Gastroesophageal sphincter (tissue), 4 donors: Measurements from ENCODE around the gene GPR35. TPM values are rescaled to one million over a fixed set of nuclear protein-coding genes. Genes with fewer than 3 reads are reported as not detected.
"Not testable (repeated sequence)": the region's sequence is repeated elsewhere in the genome, so short reads cannot be mapped to it uniquely, and the experiment has no call there.

Source experiments
- ATAC-seq: fragments of 150-250 bp; one replicate; pipeline ENCODE4 v1.9.1; 2016; ENCODE audit warnings: mild to moderate bottlenecking, moderate library complexity
- H3K27ac ChIP-seq, 4 donors: fragments of 200-600 bp; sonication (generic) in 3 of 4; 1 replicate in 3 of 4; 2 replicates in 1 of 4; pipeline ENCODE4 v1.5.1; 2016 to 2019
- H3K27me3 ChIP-seq: fragments of 200-600 bp; sonication (generic); one replicate; pipeline ENCODE4 v1.5.1; 2019
- H3K36me3 ChIP-seq, 2 donors: fragments of 200-600 bp; sonication (generic); one replicate each; pipeline ENCODE4 v1.5.1; 2019; ENCODE audit warnings: control low read depth in 1 of 2
- H3K4me1 ChIP-seq, 3 donors: fragments of 200-600 bp; sonication (generic); 1 replicate in 2 of 3; 2 replicates in 1 of 3; pipeline ENCODE4 v1.5.1; 2016 to 2019; ENCODE audit warnings: control low read depth in 2 of 3
- H3K4me3 ChIP-seq, 2 donors: fragments of 200-600 bp; sonication (generic); one replicate each; pipeline ENCODE4 v1.5.1; 2019; ENCODE audit warnings: mild to moderate bottlenecking in 1 of 2, moderate library complexity in 1 of 2
- H3K9me3 ChIP-seq, 3 donors: fragments of 200-600 bp; sonication (generic); one replicate each; pipeline ENCODE4 v1.5.1; 2017 to 2019; ENCODE audit warnings: control low read depth in 2 of 3
- CTCF ChIP-seq, 4 experiments: fragments of 200-600 bp in 2 of 4; fragments of 450-650 bp in 2 of 4; sonication (generic) in 1 of 4; IDR thresholded peaks; one replicate each; pipeline ENCODE4 v1.5.1; 2017 to 2019; ENCODE audit warnings: antibody characterized with exemption in 4 of 4, mild to moderate bottlenecking in 2 of 4, moderate library complexity in 2 of 4
- EP300 ChIP-seq: sonication (generic); formaldehyde crosslinking; IDR thresholded peaks from one replicate; pipeline ENCODE4 v1.6.1; 2017; ENCODE audit warnings: antibody characterized with exemption, mild to moderate bottlenecking
- POLR2A ChIP-seq, 2 donors: fragments of 450-650 bp; IDR thresholded peaks; one replicate each; pipeline ENCODE4 v1.6.1; 2017; ENCODE audit warnings: antibody characterized with exemption in 2 of 2, mild to moderate bottlenecking in 2 of 2, moderate library complexity in 1 of 2
- POLR2AphosphoS5 ChIP-seq: sonication (generic); formaldehyde crosslinking; IDR thresholded peaks from one replicate; pipeline ENCODE4 v1.6.1; 2017; ENCODE audit warnings: antibody characterized with exemption
- WGBS, 2 donors: methylation state at CpG; one replicate each; pipeline ENCODE4 v1.1.5; 2018; ENCODE audit warnings: low coverage in 1 of 2; 5-methylcytosine and 5-hydroxymethylcytosine counted together
- total RNA-seq, 4 donors: library from RNA; depleted of rRNA; stranded (reverse); fragments of >200 nt; gene quantifications; one replicate each; pipeline ENCODE4 v1.1.0, GENCODE V29; 2016

GPR35 gene
- total RNA-seq, 4 donors from 2014 or later = 0.93 to 2.3 (median 1.9) TPM

DNA sequence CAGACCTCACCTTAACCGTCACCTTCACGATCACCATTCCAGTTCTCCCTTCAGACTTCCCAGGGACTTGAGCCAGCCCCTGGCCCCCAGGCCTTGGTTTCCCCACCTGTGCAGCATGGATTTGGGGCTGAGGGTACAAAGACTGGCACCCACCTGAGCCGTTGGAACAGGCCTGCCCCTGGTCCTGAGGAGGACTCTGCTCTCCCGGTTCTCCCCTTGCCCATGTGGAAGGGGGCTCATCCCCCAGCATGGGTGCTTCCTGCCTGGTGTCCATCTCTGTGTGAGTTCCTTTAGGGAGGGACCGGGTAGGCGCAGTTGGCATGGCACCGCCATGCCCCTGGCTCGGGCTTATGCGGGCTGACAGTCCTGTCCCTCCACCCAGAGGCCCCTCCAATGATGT is 10.9 kb upstream of the GPR35 start:
- WGBS, 2 donors = 95 to 100% methylated on average over 2 to 4 of the region's 9 CpGs

GRCh38 chr2:240615396-240615795 is 9.9 kb upstream of the GPR35 start:
- no peak overlapping the region for H3K4me3 ChIP-seq
- no peaks in the 10 kb centered on the region for H3K27me3 ChIP-seq
- H3K36me3 ChIP-seq = peaks cover 0 to 17% of the 10 kb centered on the region in 2 donors
- TF ChIP-seq EP300 = no peak
- TF ChIP-seq POLR2A (IDR thresholded peaks at IDR 0.05) = no peak
- TF ChIP-seq POLR2AphosphoS5 = no peak
- TF ChIP-seq CTCF (IDR thresholded peaks at IDR 0.05) = no peak
- ATAC-seq = no peak
- WGBS, 2 donors = 95% methylated on average over 2 of the region's 2 CpGs; no CpG with 5 or more reads in 1 of the 2 donors
- no peaks in the 10 kb centered on the region for H3K9me3 ChIP-seq
- H3K27ac ChIP-seq = no peak overlapping the region
- no peaks in the 10 kb centered on the region for H3K4me1 ChIP-seq

More for the DNA sequence above, 10.9 kb upstream of the GPR35 start:
- TF ChIP-seq CTCF (IDR thresholded peaks at IDR 0.05) (no peak), POLR2AphosphoS5 (no peak), EP300 (no peak), POLR2A (IDR thresholded peaks at IDR 0.05) (no peak)
- Histone ChIP-seq H3K9me3 (no peaks in the 10 kb centered on the region), H3K27ac (no peak overlapping the region), H3K4me3 (no peak overlapping the region), H3K4me1 (no peaks in the 10 kb centered on the region), H3K36me3 (peaks cover 0 to 17% of the 10 kb centered on the region in 2 donors), H3K27me3 (no peaks in the 10 kb centered on the region)
- no peak for ATAC-seq

DNA sequence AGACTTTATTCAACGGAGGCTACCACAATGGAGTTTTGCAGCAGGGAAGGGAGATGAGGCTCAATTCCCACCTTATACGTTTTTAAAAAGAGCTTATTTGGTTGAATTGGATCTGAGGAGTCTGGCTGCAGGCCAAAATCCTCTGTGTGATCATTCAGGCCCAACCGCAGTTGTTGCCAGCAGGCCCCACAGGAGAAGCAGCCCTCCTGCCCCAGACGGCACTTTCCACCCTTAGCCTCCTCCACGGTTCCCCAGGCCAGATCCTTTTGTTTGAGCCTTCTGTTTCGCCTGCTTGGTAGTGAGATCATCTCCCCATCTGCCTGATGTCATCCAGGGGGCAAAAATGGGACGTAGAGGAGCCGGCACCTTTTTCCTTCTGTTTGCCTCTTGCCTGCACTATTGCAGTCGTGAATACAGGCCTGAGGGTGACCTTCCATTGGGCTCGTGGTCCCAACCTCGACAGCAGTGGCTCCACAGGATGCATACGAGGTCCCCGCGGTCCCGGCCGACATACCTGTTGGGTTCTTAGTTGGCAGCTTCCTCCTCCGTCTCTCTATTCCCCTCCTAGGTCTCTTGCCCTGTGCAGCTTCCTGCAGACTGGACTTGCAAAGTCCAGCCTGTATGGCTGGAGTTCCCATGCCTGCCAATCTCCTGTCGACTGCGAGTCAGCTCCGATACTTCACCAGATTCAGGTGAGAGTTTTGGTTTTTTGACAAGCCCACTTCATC is 9.3 kb upstream of the GPR35 start:
- no peak for ATAC-seq

DNA sequence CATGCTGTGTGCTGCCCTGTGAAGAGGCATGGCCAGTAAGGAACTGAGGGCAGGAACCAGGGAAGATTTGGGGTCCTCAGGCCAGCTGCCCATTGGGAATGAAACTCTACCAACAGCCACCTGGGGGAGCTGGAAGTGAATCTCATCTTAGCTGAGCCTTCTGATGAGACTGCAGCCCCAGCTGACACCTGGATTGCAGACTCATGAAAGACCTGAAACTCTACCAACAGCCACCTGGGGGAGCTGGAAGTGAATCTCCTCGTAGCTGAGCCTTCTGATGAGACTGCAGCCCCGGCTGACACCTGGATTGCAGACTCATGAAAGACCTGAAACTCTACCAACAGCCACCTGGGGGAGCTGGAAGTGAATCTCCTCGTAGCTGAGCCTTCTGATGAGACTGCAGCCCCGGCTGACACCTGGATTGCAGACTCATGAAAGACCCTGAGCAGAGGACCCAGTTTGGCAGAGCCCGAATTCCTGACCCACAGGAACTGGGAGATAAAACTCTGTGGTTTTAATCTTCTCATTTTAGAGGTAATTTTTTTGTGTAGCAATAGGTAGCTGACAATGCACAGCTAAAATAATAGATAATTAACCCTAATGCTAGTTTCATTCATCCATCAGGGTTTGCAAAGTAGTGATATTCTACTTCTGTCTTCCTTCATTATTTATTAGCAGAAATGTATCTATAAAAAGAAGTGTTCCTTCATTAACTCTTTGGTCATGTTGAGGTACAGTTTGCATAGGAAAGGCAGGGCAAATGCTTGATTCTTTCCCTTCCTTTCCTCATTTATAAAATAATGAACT is 8.2 kb upstream of the GPR35 start:
- 91 to 100% methylated on average over 1 of the region's 5 CpGs for WGBS, 2 donors
- H3K4me1 ChIP-seq, H3K9me3 ChIP-seq, H3K27ac ChIP-seq, H3K27me3 ChIP-seq, H3K4me3 ChIP-seq, ATAC-seq: not testable (repeated sequence)
- H3K36me3 ChIP-seq = peaks cover 0 to 17% of the 10 kb centered on the region in 2 donors

More for the DNA sequence above, 9.3 kb upstream of the GPR35 start:
- Histone ChIP-seq H3K27ac (no peak overlapping the region), H3K9me3 (no peaks in the 10 kb centered on the region), H3K4me3 (no peak overlapping the region), H3K4me1 (no peaks in the 10 kb centered on the region), H3K36me3 (peaks cover 0 to 17% of the 10 kb centered on the region in 2 donors), H3K27me3 (no peaks in the 10 kb centered on the region)
- 71 to 89% methylated on average over 8 to 20 of the region's 20 CpGs for WGBS, 2 donors
- no peak for TF ChIP-seq EP300
- no peak for TF ChIP-seq POLR2AphosphoS5
- TF ChIP-seq CTCF (IDR thresholded peaks at IDR 0.05) = no peak
- TF ChIP-seq POLR2A (IDR thresholded peaks at IDR 0.05) = no peak

GRCh38 chr2:240618776-240619175 is 6.5 kb upstream of the GPR35 start:
- H3K27ac ChIP-seq = no peak overlapping the region
- H3K36me3 ChIP-seq = peaks cover 0 to 10% of the 10 kb centered on the region in 2 donors
- H3K4me1 ChIP-seq = no peaks in the 10 kb centered on the region
- no peaks in the 10 kb centered on the region for H3K9me3 ChIP-seq
- TF ChIP-seq CTCF (IDR thresholded peaks at IDR 0.05) (no peak), EP300 (no peak), POLR2A (IDR thresholded peaks at IDR 0.05) (no peak), POLR2AphosphoS5 (no peak)
- no peak overlapping the region for H3K4me3 ChIP-seq
- no peak for ATAC-seq
- H3K27me3 ChIP-seq = no peaks in the 10 kb centered on the region
- 80 to 93% methylated on average over 3 of the region's 6 CpGs for WGBS, 2 donors
